Stimulated activated CD8-positive, alpha-beta memory T cell treated with anti-CD3 and anti-CD28 coated beads, Interleukin-15, amount 100 ng/mL, for 48 hours (primary cell): ENCODE results near the gene KCNJ5.

Experiments
- DNase-seq, 2 donors: peaks; one replicate each; pipeline ENCODE4 v3.0.0-alpha.2; 2020; ENCODE audit warnings: low read depth in 2 of 2

Gene KCNJ5

GRCh38 chr11:128894685-128895084 is 3.5 kb downstream of the KCNJ5 start:
- no peak for DNase-seq

- no peak for DNase-seq
Measured at GRCh38 chr11:128895526-128895925, 4.4 kb downstream of the KCNJ5 start.

- DNase-seq: no peak
Measured at GRCh38 chr11:128896356-128896755, 5.2 kb downstream of the KCNJ5 start.

- no peak for DNase-seq
Measured at GRCh38 chr11:128897826-128898225, 6.7 kb downstream of the KCNJ5 start.

GRCh38 chr11:128898580-128899344 is 7.6 kb downstream of the KCNJ5 start:
- no peak for DNase-seq

- DNase-seq: no peak
Measured at GRCh38 chr11:128900468-128900867, 9.3 kb downstream of the KCNJ5 start.

- DNase-seq: no peak
Measured at GRCh38 chr11:128901653-128902514, 10.7 kb downstream of the KCNJ5 start.

GRCh38 chr11:128902515-128903066 is 11.4 kb downstream of the KCNJ5 start:
- DNase-seq: no peak

GRCh38 chr11:128903248-128904061 is 12.3 kb downstream of the KCNJ5 start:
- no peak for DNase-seq

- no peak for DNase-seq
Measured at GRCh38 chr11:128904303-128904655, 13.1 kb downstream of the KCNJ5 start.

- DNase-seq: no peak
Measured at GRCh38 chr11:128904656-128905344, 13.6 kb downstream of the KCNJ5 start.

- DNase-seq: no peak
Measured at GRCh38 chr11:128905345-128906184, 14.4 kb downstream of the KCNJ5 start.

GRCh38 chr11:128906185-128907050 is 15.3 kb downstream of the KCNJ5 start:
- no peak for DNase-seq

- DNase-seq: no peak
Measured at GRCh38 chr11:128907585-128907984, 16.4 kb downstream of the KCNJ5 start.

GRCh38 chr11:128908391-128909246 is 17.5 kb downstream of the KCNJ5 start:
- DNase-seq: no peak

GRCh38 chr11:128909438-128910125 is 18.4 kb downstream of the KCNJ5 start:
- DNase-seq: no peak

GRCh38 chr11:128910576-128910975 is 19.4 kb downstream of the KCNJ5 start:
- no peak for DNase-seq

GRCh38 chr11:128911239-128911638 is 20.1 kb downstream of the KCNJ5 start:
- no peak for DNase-seq
